ENCODE data around the gene SSB.

GRCh38 chr2:169838743-169839489, 40.2 kb downstream of the SSB start:
- TF ChIP-seq CTCF (IDR thresholded peaks at IDR 0.05) (no peak), ZFX (IDR thresholded peaks at IDR 0.05; ENCODE audit: borderline replicate concordance) (no peak)
